Uterus (tissue), 2 donors: ENCODE results near the gene STX18.

Experiments used
- CTCF ChIP-seq, 4 experiments: fragments of 200-600 bp in 2 of 4; fragments of 450-650 bp in 2 of 4; sonication (generic) in 2 of 4; IDR thresholded peaks; one replicate each; pipeline ENCODE4 v1.5.1; 2016 to 2019; ENCODE audit warnings: antibody characterized with exemption in 4 of 4, mild to moderate bottlenecking in 2 of 4, moderate library complexity in 1 of 4
- POLR2A ChIP-seq, 2 donors: fragments of 450-650 bp; IDR thresholded peaks; one replicate each; pipeline ENCODE4 v1.6.1; 2016; ENCODE audit warnings: antibody characterized with exemption in 2 of 2, mild to moderate bottlenecking in 1 of 2, moderate library complexity in 1 of 2

GRCh38 chr4:4499438-4500123 lies 42.3 kb downstream of the STX18 start:
- TF ChIP-seq CTCF (IDR thresholded peaks at IDR 0.05) (no peak), POLR2A (IDR thresholded peaks at IDR 0.05) (no peak)
